H1 (cell line): ENCODE measurements around the gene DNAH8. TPM values are rescaled to one million over a fixed set of nuclear protein-coding genes. Genes with fewer than 3 reads are reported as not detected.

Source experiments
- TBP ChIP-seq: IDR thresholded peaks from 2 replicates; pipeline ENCODE4 v1.6.1; 2011; ENCODE audit warnings: low read depth, low read length, improper control_type of control experiment
- USF2 ChIP-seq: IDR thresholded peaks from 2 replicates; pipeline ENCODE4 v1.6.1; 2011; ENCODE audit warnings: low read length, improper control_type of control experiment
- polyA plus RNA-seq, 7 experiments: library from polyadenylated mRNA; depleted of rRNA in 3 of 7; stranded (reverse) in 5 of 7; unstranded in 2 of 7; fragments of >200 nt in 5 of 7; fragments of 200-250 nt in 2 of 7; gene quantifications; 1 replicate in 5 of 7; 2 replicates in 1 of 7; 4 replicates in 1 of 7; pipeline versions ENCODE4 v1.2.1 to v1.2.3, GENCODE V29; 2011 to 2013; ENCODE audit warnings: missing spikeins in 2 of 7, mixed read lengths in 2 of 7
- total RNA-seq: library from RNA; stranded (reverse); fragmentation: NEBNext Ultra II Directional; extraction: Animal tissue kit (Norgen Biotek cat#: 25700); gene quantifications from 2 replicates; pipeline ENCODE4 v1.2.1, GENCODE V29; 2021

DNAH8 gene
- total and polyA plus RNA-seq, 2 of the 8 experiments (the other 6 are each of a cell fraction or from before 2014, with no cell fraction given) = under 0.01 TPM; not detected in 1

GRCh38 chr6:38713812-38714211 lies 1.3 kb upstream of the DNAH8 start (continued):
- TF ChIP-seq USF2 (no peak), TBP (no peak)
